ENCODE results near the gene CHKB. TPM values are rescaled to one million over a fixed set of nuclear protein-coding genes. Genes with fewer than 3 reads are reported as not detected.

Gene CHKB
- total RNA-seq, 1 experiment from 2014 or later = 55.1 TPM

DNA sequence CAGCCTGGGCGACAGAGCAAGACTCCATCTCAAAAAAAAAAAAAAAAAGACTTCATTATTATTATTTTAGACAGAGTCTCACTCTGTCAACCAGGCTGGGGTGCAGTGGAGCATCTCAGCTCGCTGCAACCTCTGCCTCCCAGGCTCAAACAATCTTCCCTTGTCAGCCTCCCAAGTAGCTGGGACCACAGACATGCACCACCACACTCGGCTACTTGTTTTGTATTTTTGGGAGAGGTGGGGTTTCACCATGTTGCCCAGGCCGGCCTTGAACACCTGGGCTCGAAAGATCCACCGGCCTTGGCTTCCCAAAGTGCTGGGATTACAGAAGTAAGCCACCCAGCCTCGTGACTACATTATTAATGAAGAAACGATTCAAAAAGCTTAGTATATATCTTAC is 47.5 kb downstream of the CHKB start:
- Histone ChIP-seq H3K27me3 (ENCODE audit: insufficient read depth, low read length) (no peaks in the 10 kb centered on the region), H3K9me2 (ENCODE audit: insufficient read depth) (no peaks in the 10 kb centered on the region), H4K20me1 (ENCODE audit: insufficient read depth) (no peaks in the 10 kb centered on the region), H3K36me3 (ENCODE audit: control insufficient read depth in 1 of 2, insufficient read depth in 2 of 2, low read length in 2 of 2) (no peaks in the 10 kb centered on the region), H2AFZ (ENCODE audit: low read depth, low read length, poor library complexity, severe bottlenecking) (no peak overlapping the region), H3K4me2 (ENCODE audit: low read length) (no peak overlapping the region), H3K4me3 (replicated peaks in 1 of 2; ENCODE audit: low read depth in 1 of 2, low read length in 2 of 2) (no peak overlapping the region), H3K79me2 (ENCODE audit: insufficient read depth, low read length) (no peaks in the 10 kb centered on the region), H3K27ac (ENCODE audit: low read depth, low read length) (no peak overlapping the region), H3K9ac (ENCODE audit: low read length) (no peak overlapping the region), H3K9me3 (ENCODE audit: control insufficient read depth in 1 of 2, insufficient read depth in 1 of 2, low read depth in 1 of 2, low read length in 2 of 2) (no peaks in the 10 kb centered on the region), H3K4me1 (ENCODE audit: control insufficient read depth in 1 of 2, insufficient read depth in 2 of 2, low read length in 2 of 2) (peaks cover 3 to 41% of the 10 kb centered on the region in 2 experiments; a peak in 3 of 4 replicates)
- DNase-seq (ENCODE audit: low read depth, low spot score) (no peak), ATAC-seq (no peak)
- ChIA-PET CTCF (interaction anchor here (1.0 kb wide), 1 partner anchor 10 kb away, joined by 3 read pairs; the partner anchor contains the start of gene KLHDC7B), RAD21 (ENCODE audit: low non-redundant PET in 1 of 2, low total read pairs in 2 of 2, uncharacterized antibody in 2 of 2, unreplicated experiment in 2 of 2) (no interaction called here), POLR2A (interaction anchor here (2.3 kb wide), 1 partner anchor 10 kb away, joined by 7 read pairs; the partner anchor contains the start of gene KLHDC7B)
- TF ChIP-seq ELF1 (IDR thresholded peaks at IDR 0.05; ENCODE audit: borderline replicate concordance, low read depth) (no peak), EGR1 (IDR thresholded peaks at IDR 0.05; ENCODE audit: low read depth) (no peak), SRF (IDR thresholded peaks at IDR 0.05; ENCODE audit: low read depth) (no peak), TCF7L2 (IDR thresholded peaks at IDR 0.05; ENCODE audit: borderline replicate concordance, extremely low read depth, insufficient read depth, insufficient read length) (no peak), ZFX (IDR thresholded peaks at IDR 0.05) (no peak), YY1 (IDR thresholded peaks at IDR 0.05; ENCODE audit: extremely low read depth, insufficient replicate concordance, low read depth, low read length) (no peak), JUND (IDR thresholded peaks at IDR 0.05) (no peak), SP1 (IDR thresholded peaks at IDR 0.05; ENCODE audit: low read depth) (no peak), EZH2 (IDR thresholded peaks at IDR 0.05) (no peak), POLR2A (IDR thresholded peaks at IDR 0.05; ENCODE audit: borderline replicate concordance, extremely low read depth, insufficient read depth, insufficient read length) (no peak), FOSL1 (IDR thresholded peaks at IDR 0.05; ENCODE audit: low read depth) (no peak), ZNF274 (IDR thresholded peaks at IDR 0.05; ENCODE audit: low read depth, low read length) (no peak), RAD21 (IDR thresholded peaks at IDR 0.05; ENCODE audit: low read depth) (no peak), POLR2AphosphoS5 (IDR thresholded peaks at IDR 0.05; ENCODE audit: low read depth, low read length) (no peak)
- TF ChIP-seq, protein P1, sequence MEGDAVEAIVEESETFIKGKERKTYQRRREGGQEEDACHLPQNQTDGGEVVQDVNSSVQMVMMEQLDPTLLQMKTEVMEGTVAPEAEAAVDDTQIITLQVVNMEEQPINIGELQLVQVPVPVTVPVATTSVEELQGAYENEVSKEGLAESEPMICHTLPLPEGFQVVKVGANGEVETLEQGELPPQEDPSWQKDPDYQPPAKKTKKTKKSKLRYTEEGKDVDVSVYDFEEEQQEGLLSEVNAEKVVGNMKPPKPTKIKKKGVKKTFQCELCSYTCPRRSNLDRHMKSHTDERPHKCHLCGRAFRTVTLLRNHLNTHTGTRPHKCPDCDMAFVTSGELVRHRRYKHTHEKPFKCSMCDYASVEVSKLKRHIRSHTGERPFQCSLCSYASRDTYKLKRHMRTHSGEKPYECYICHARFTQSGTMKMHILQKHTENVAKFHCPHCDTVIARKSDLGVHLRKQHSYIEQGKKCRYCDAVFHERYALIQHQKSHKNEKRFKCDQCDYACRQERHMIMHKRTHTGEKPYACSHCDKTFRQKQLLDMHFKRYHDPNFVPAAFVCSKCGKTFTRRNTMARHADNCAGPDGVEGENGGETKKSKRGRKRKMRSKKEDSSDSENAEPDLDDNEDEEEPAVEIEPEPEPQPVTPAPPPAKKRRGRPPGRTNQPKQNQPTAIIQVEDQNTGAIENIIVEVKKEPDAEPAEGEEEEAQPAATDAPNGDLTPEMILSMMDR (IDR thresholded peaks at IDR 0.05 in 2 of 3, conservative IDR thresholded peaks at IDR 0.05 in 1 of 3; ENCODE audit: borderline replicate concordance in 1 of 3, insufficient read depth in 1 of 3, low read depth in 2 of 3, low read length in 2 of 3) = no peak
- TF ChIP-seq, protein P2, sequence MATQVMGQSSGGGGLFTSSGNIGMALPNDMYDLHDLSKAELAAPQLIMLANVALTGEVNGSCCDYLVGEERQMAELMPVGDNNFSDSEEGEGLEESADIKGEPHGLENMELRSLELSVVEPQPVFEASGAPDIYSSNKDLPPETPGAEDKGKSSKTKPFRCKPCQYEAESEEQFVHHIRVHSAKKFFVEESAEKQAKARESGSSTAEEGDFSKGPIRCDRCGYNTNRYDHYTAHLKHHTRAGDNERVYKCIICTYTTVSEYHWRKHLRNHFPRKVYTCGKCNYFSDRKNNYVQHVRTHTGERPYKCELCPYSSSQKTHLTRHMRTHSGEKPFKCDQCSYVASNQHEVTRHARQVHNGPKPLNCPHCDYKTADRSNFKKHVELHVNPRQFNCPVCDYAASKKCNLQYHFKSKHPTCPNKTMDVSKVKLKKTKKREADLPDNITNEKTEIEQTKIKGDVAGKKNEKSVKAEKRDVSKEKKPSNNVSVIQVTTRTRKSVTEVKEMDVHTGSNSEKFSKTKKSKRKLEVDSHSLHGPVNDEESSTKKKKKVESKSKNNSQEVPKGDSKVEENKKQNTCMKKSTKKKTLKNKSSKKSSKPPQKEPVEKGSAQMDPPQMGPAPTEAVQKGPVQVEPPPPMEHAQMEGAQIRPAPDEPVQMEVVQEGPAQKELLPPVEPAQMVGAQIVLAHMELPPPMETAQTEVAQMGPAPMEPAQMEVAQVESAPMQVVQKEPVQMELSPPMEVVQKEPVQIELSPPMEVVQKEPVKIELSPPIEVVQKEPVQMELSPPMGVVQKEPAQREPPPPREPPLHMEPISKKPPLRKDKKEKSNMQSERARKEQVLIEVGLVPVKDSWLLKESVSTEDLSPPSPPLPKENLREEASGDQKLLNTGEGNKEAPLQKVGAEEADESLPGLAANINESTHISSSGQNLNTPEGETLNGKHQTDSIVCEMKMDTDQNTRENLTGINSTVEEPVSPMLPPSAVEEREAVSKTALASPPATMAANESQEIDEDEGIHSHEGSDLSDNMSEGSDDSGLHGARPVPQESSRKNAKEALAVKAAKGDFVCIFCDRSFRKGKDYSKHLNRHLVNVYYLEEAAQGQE (IDR thresholded peaks at IDR 0.05; ENCODE audit: low read depth) = no peak
- intact Hi-C loops (cut with micrococcal nuclease) = no loop called here
- BruUV-seq (replicated peaks) = no TSS peak
